Measurements from ENCODE around the gene GRIP2. TPM values are rescaled to one million over a fixed set of nuclear protein-coding genes. Genes with fewer than 3 reads are reported as not detected.

Gene GRIP2
- total RNA-seq, 3 donors from 2014 or later: 0.70 to 2.2 (median 1.6) TPM

DNA sequence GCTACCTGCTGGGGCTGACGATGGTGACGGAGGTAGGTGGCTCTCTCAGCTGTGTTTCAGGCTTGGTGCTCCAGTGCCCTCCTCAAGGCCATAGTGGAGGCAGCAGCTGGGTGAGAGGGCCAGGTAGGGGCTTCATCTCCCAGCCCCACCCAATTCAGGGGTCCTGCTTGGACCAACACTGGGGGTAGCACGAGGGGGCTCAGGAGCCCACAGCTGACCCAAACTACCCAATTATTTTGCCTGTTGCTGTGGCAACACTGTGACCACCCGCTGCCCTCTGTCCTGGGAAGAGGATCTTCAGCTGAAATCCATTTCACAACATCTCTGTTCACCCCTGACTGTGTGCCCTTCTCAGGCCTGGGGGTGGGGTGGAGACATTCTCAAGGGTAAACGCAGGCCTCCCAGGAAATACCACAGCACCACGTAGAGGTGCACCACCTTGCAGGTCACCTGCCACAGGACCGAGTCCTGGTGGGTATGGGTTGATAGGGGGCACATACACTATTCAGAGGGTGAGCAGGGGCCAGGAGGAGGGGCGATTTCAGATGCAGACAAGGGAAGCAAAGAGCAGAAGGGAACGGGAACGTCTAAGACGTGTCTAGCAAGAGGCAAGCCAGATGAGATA lies 62.7 kb downstream of the GRIP2 start:
- TF ChIP-seq, protein P1, sequence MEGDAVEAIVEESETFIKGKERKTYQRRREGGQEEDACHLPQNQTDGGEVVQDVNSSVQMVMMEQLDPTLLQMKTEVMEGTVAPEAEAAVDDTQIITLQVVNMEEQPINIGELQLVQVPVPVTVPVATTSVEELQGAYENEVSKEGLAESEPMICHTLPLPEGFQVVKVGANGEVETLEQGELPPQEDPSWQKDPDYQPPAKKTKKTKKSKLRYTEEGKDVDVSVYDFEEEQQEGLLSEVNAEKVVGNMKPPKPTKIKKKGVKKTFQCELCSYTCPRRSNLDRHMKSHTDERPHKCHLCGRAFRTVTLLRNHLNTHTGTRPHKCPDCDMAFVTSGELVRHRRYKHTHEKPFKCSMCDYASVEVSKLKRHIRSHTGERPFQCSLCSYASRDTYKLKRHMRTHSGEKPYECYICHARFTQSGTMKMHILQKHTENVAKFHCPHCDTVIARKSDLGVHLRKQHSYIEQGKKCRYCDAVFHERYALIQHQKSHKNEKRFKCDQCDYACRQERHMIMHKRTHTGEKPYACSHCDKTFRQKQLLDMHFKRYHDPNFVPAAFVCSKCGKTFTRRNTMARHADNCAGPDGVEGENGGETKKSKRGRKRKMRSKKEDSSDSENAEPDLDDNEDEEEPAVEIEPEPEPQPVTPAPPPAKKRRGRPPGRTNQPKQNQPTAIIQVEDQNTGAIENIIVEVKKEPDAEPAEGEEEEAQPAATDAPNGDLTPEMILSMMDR (IDR thresholded peaks at IDR 0.05): no peak
- DNase-seq: no peak
- H3K9me3 ChIP-seq: no peaks in the 10 kb centered on the region
- no peaks in the 10 kb centered on the region for H3K4me1 ChIP-seq (ENCODE audit: low read depth)
- H3K4me3 ChIP-seq: no peak overlapping the region
- intact Hi-C loops (cut with DNase I, micrococcal nuclease): no loop called here
- ATAC-seq: no peak
- H3K36me3 ChIP-seq (ENCODE audit: low read depth): no peaks in the 10 kb centered on the region

DNA sequence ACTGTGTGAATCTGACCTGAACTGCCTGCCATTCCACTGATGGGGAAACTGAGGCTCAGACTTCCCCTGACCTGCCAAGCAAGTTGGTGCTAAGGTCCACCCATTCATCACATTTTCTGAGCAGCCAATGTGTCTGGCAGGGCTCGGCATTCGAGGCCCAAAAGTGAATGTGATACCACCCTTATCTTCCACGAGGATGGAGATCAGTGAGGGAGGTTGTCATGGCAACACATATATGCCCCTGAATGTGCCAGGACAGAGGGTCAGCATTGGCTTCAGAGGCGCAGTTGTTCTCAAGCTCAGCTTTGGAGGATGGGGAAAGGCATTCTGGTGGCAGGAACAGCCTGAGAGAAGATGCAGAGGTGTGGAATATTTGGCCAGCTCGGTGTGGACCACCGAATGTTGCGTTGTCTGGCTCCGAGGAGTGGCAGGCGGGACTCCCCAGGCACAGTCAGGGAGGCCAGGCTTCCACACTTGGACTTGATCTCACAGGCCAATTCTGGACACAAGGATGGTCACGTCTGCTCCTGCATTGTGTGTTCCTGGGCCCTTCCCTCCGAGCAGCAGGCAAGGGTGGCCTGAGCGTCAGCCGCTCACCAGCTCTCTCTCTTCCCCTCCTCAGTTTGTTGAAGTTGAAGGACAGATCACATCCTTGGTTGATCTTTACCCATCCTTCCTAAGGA lies 63.4 kb downstream of the GRIP2 start:
- no peak for DNase-seq
- intact Hi-C loops (cut with DNase I, micrococcal nuclease): no loop called here
- Histone ChIP-seq H3K9me3 (no peaks in the 10 kb centered on the region), H3K4me3 (no peak overlapping the region), H3K4me1 (ENCODE audit: low read depth) (no peaks in the 10 kb centered on the region), H3K36me3 (ENCODE audit: low read depth) (no peaks in the 10 kb centered on the region)
- ATAC-seq: no peak
- TF ChIP-seq, protein P1 (IDR thresholded peaks at IDR 0.05): no peak

DNA sequence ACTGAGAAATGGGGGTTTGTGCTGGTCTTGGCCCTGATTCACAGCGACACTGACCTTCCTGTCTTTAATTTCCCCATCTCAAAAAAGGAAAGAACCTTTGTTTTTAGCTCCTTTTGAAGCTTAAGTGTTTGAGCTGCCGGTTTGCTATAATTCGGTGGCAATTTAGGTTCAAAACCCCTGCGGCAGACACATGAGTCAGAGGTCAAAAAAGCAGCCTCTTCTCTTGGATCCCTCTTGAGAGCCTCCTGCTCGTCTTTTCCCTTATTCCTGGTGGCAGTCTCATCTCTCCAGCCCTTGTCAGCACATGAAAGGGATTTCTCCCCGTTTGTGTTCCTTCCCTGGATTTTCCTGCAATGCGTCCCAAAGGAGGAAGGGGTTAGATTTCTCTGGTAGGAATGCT lies 64.5 kb downstream of the GRIP2 start:
- no peak for DNase-seq
- Histone ChIP-seq H3K4me3 (no peak overlapping the region), H3K4me1 (ENCODE audit: low read depth) (no peaks in the 10 kb centered on the region), H3K36me3 (ENCODE audit: low read depth) (no peaks in the 10 kb centered on the region), H3K9me3 (no peaks in the 10 kb centered on the region)
- intact Hi-C loops (cut with DNase I, micrococcal nuclease): no loop called here
- ATAC-seq: no peak
- TF ChIP-seq, protein P1 (IDR thresholded peaks at IDR 0.05): no peak

DNA sequence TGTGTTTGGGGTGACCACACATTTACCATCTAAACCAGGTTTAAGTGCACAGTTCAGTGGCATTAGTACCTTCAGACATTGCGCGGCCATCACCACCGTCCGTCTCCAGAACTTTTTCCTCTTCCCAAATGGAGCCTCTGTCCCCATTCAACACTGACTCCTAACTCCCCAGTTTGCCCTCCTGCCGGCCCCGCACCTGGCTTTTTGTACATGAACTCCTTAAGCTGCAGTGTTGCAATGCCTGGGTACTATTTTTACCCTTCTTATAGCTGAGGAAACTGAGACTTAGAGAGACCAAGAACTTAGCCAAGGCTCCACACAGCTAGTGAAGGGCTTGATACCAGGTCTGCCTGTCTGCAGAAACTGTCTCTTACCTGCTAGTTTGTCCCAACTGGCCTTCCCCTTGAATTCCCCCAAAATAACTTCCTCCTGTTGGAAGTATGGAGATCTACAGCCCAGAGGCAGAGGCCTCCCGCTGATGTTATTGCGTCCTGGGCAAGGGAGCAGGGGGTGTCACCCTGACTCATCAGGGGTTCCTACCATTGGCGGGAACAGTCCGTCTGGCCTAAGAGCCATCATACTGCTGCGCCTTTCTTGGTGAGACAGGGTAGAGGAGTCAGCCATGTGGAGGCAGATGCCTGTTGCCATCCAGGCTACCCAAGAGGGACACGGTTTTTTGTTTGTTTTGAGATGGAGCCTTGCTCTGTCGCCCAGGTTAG lies 65.6 kb downstream of the GRIP2 start:
- Histone ChIP-seq H3K9me3 (no peaks in the 10 kb centered on the region), H3K36me3 (ENCODE audit: low read depth) (no peaks in the 10 kb centered on the region), H3K4me1 (ENCODE audit: low read depth) (no peaks in the 10 kb centered on the region), H3K4me3 (no peak overlapping the region)
- DNase-seq (no peak), ATAC-seq (no peak)
- intact Hi-C loops (cut with DNase I, micrococcal nuclease): loop anchor here in 1 of 2 donors (5.0 kb wide), 1 partner anchor 272 kb away; no protein-coding TSS in a partner anchor
- TF ChIP-seq, protein P1 (IDR thresholded peaks at IDR 0.05): no peak

DNA sequence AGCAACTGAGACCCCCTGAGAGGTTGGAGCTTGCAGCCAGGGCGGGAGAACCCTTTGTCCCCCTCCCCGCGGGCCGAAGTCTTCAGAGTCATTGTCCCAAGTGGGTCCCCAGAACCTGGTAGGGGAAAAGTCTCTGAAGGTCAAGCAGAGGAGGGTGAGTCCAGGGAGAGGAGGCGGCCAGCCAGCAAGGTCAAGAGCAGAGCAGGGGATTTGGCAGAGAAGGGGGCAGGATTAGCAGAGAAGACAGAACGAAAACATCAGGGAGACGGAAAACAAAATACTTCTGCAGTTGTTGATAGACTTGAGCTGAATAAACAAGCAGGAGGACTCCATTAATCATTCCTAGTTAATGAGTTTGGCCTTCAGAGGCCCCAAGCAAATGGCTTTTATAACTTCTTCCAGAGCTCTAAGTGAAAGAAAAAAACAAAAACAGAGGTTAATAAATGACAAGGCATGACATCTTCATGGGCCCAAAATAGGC lies 66.7 kb downstream of the GRIP2 start:
- no peak overlapping the region for H3K4me3 ChIP-seq
- no peaks in the 10 kb centered on the region for H3K9me3 ChIP-seq
- H3K36me3 ChIP-seq (ENCODE audit: low read depth): no peaks in the 10 kb centered on the region
- ATAC-seq (peak; percentile 32), DNase-seq (peak in 2 of 3 donors; percentile 30 to 52)
- intact Hi-C loops (cut with DNase I, micrococcal nuclease): loop anchor here in 1 of 2 donors (5.0 kb wide), 1 partner anchor 271 kb away; no protein-coding TSS in a partner anchor
- TF ChIP-seq, protein P1 (IDR thresholded peaks at IDR 0.05): no peak
- no peaks in the 10 kb centered on the region for H3K4me1 ChIP-seq (ENCODE audit: low read depth)

All from mucosa of descending colon (tissue), 3 donors.